ENCODE results near the gene AQP9.

The AQP9 gene

GRCh38 chr15:58103482-58103881 lies 34.7 kb upstream of the AQP9 start:
- Histone ChIP-seq H3K9me3 (ENCODE audit: low read length) (no peaks in the 10 kb centered on the region), H4K20me1 (ENCODE audit: insufficient read depth, low read length) (no peaks in the 10 kb centered on the region)
- no peak for TF ChIP-seq CTCF (IDR thresholded peaks at IDR 0.05; ENCODE audit: low read length)
- TF ChIP-seq EZH2 (IDR thresholded peaks at IDR 0.05; ENCODE audit: borderline replicate concordance, low read length) = no peak

GRCh38 chr15:58108117-58108516 lies 30.1 kb upstream of the AQP9 start:
- H3K9me2 ChIP-seq (ENCODE audit: low read depth, low read length) = no peaks in the 10 kb centered on the region
- H3K27me3 ChIP-seq (ENCODE audit: insufficient read depth, low read length) = no peaks in the 10 kb centered on the region
- H2AFZ ChIP-seq (ENCODE audit: low read length) = no peak overlapping the region
- H3K9me3 ChIP-seq (ENCODE audit: low read length) = no peaks in the 10 kb centered on the region
- no peaks in the 10 kb centered on the region for H3K4me1 ChIP-seq (ENCODE audit: insufficient read depth, low read length, severe bottlenecking)
- no peaks in the 10 kb centered on the region for H3K79me2 ChIP-seq (ENCODE audit: insufficient read depth, low read length)
- TF ChIP-seq EZH2 (IDR thresholded peaks at IDR 0.05; ENCODE audit: borderline replicate concordance, low read length) = no peak
- no peak for TF ChIP-seq CTCF (IDR thresholded peaks at IDR 0.05; ENCODE audit: low read length)
- no peak overlapping the region for H3K27ac ChIP-seq (ENCODE audit: low read depth, low read length, poor library complexity, severe bottlenecking)
- no peaks in the 10 kb centered on the region for H4K20me1 ChIP-seq (ENCODE audit: insufficient read depth, low read length)
- no peaks in the 10 kb centered on the region for H3K36me3 ChIP-seq (ENCODE audit: insufficient read depth, low read length)
- no peak overlapping the region for H3K9ac ChIP-seq (ENCODE audit: low read length)
- no peak overlapping the region for H3K4me3 ChIP-seq (ENCODE audit: low read depth, low read length, poor library complexity, severe bottlenecking)
- H3F3A ChIP-seq (ENCODE audit: insufficient read depth, low read length) = no peaks in the 10 kb centered on the region
- no peak overlapping the region for H3K4me2 ChIP-seq (ENCODE audit: low read length)

More at GRCh38 chr15:58103482-58103881, 34.7 kb upstream of the AQP9 start:
- H3K27me3 ChIP-seq (ENCODE audit: insufficient read depth, low read length) = no peaks in the 10 kb centered on the region
- no peaks in the 10 kb centered on the region for H3K9me2 ChIP-seq (ENCODE audit: low read depth, low read length)
- no peak overlapping the region for H3K27ac ChIP-seq (ENCODE audit: low read depth, low read length, poor library complexity, severe bottlenecking)
- no peak overlapping the region for H3K4me3 ChIP-seq (ENCODE audit: low read depth, low read length, poor library complexity, severe bottlenecking)
- H3F3A ChIP-seq (ENCODE audit: insufficient read depth, low read length) = no peaks in the 10 kb centered on the region
- no peak overlapping the region for H3K4me2 ChIP-seq (ENCODE audit: low read length)
- no peaks in the 10 kb centered on the region for H3K79me2 ChIP-seq (ENCODE audit: insufficient read depth, low read length)
- no peak overlapping the region for H2AFZ ChIP-seq (ENCODE audit: low read length)
- H3K4me1 ChIP-seq (ENCODE audit: insufficient read depth, low read length, severe bottlenecking) = no peaks in the 10 kb centered on the region
- H3K36me3 ChIP-seq (ENCODE audit: insufficient read depth, low read length) = no peaks in the 10 kb centered on the region
- H3K9ac ChIP-seq (ENCODE audit: low read length) = no peak overlapping the region

- Histone ChIP-seq H3K36me3 (ENCODE audit: insufficient read depth, low read length) (no peaks in the 10 kb centered on the region), H3K9ac (ENCODE audit: low read length) (no peak overlapping the region), H4K20me1 (ENCODE audit: insufficient read depth, low read length) (no peaks in the 10 kb centered on the region), H3K9me2 (ENCODE audit: low read depth, low read length) (no peaks in the 10 kb centered on the region), H3K27ac (ENCODE audit: low read depth, low read length, poor library complexity, severe bottlenecking) (no peak overlapping the region), H3K27me3 (ENCODE audit: insufficient read depth, low read length) (no peaks in the 10 kb centered on the region), H3K4me1 (ENCODE audit: insufficient read depth, low read length, severe bottlenecking) (no peaks in the 10 kb centered on the region), H3K79me2 (ENCODE audit: insufficient read depth, low read length) (no peaks in the 10 kb centered on the region), H3K4me3 (ENCODE audit: low read depth, low read length, poor library complexity, severe bottlenecking) (no peak overlapping the region), H3K4me2 (ENCODE audit: low read length) (no peak overlapping the region), H3F3A (ENCODE audit: insufficient read depth, low read length) (no peaks in the 10 kb centered on the region), H3K9me3 (ENCODE audit: low read length) (no peaks in the 10 kb centered on the region), H2AFZ (ENCODE audit: low read length) (no peak overlapping the region)
- TF ChIP-seq CTCF (IDR thresholded peaks at IDR 0.05; ENCODE audit: low read length) (no peak), EZH2 (IDR thresholded peaks at IDR 0.05; ENCODE audit: borderline replicate concordance, low read length) (no peak)
Measured at GRCh38 chr15:58109419-58109818, 28.8 kb upstream of the AQP9 start.

Measured in OCI-LY1 (cell line).